T-helper 1 cell treated with Interleukin-12 subunit alpha and Interleukin-12 subunit beta and Interleukin-4 antibody, amounts not matched to agents 30 ng/mL and 1 ng/mL, for 36 hours (primary cell): ENCODE measurements around the gene MBD6. TPM values are rescaled to one million over a fixed set of nuclear protein-coding genes. Genes with fewer than 3 reads are reported as not detected.
"Not testable (repeated sequence)": the region's sequence is repeated elsewhere in the genome, so short reads cannot be mapped to it uniquely, and the experiment has no call there.

Experiments used
- intact Hi-C: fragments of 100-400 bp; cut with micrococcal nuclease; formaldehyde crosslinking; loops from one replicate; pipeline ENCODE4 v1.15.1; 2024
- total RNA-seq: library from RNA; stranded (reverse); gene quantifications from 2 replicates; pipeline ENCODE4 v1.2.3, GENCODE V29; 2022

MBD6 gene
- total RNA-seq, 1 donor from 2014 or later: 84.8 TPM

DNA sequence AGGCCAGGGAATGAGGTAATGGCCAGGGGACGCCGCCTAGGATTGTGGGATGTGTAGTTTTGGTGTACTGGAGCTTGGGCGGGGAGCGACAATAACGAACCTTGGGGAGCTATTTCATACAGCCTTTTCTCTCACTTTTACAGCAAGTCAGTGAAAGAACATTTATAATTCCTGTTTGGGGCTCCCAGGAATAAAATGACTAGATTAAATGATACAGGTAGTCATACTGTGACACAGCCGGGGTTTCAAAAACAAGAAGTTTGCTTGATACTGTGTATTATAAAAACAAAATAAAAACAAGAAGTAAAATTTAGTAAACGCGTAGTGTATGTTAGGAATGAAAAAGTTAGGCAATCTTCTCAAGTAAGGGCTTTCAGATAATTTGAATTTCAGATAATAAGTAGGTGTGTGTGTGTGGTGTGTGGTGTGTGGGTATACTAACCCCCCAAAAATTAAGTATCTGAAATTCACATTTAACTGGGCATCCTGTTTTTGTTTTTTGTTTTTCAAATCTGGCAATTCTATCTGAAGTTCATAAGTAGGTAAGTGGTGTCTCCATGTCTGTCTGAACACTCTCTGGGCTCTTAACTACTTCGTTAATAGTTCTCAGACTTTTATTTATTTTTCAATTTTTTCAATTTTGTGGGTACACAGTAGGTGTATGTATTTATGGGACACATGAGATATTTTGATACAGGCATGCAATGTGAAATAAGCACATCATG, 24.8 kb downstream of the MBD6 start:
- intact Hi-C loops: loop anchor here (1.0 kb wide), 10 partner anchors 27 to 267 kb away; partner anchors contain the start of genes CDK4, DDIT3, GLI1 and PIP4K2C

DNA sequence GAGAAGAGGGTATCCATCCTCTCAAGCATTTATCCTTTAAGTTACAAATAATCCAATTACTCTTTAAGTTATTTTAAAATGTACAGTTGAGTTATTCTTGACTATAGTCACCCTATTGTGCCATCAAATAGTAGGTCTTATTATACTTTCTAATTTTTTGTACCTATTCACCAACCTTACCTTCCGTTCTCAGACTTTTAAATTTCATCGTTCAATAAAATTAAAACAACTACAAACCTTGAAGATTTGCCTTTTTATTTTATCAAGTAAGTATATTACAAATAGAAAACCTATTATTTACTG, 25.3 kb downstream of the MBD6 start:
- intact Hi-C loops: no loop called here

DNA sequence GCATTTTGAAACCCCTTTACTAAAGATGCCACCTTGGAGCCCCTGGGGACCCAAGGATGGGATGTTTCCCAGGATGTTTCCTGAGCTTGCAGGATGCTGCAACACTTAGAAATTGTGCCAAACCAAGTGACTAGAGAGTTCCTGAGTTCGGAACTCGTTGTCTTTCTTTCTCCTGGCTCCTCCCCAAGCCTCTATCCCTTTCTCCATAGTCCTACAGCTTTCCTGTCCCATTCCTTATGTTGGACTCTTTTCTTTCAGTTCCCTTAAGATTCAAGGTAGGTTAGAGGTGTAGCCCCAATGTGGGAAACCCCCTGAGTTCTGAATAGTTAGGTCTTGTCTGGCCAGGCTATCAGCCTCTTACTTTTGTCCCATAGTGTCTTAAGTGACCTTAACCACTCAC, 25.9 kb downstream of the MBD6 start:
- intact Hi-C loops: no loop called here

DNA sequence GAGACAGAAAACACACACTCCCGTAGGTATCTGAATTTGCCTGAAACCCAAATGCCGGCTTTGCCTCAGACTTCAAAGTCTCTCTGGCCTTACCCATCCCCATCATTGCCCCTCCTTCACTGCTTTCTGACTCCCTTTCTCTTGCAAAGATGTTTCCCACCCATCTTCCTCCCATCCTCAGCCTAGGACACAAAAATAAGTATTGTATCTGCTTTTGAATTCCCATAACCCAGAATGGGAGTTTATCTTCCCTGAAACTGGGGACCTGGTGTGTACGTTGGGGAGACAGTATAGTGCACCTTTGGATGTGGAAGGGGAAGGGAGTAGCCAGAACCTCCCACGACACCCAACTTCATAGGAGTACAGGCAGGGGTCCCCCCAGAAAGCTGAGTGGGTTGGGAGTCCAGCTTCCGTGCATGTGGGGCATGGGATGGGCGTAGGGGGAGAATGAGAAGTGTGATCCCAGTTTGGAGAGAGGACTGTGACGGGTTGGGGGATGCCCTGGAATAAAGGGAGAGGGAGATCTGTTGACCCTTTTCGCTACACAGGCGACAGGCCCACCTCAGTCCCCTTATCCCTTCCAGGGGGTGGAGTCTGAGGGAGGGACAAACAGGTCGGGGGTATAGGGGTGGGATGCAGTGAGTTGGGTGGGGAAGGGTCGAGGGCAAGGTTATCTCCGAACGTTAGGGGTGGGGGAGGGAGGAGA, 26.7 kb downstream of the MBD6 start:
- intact Hi-C loops: no loop called here

DNA sequence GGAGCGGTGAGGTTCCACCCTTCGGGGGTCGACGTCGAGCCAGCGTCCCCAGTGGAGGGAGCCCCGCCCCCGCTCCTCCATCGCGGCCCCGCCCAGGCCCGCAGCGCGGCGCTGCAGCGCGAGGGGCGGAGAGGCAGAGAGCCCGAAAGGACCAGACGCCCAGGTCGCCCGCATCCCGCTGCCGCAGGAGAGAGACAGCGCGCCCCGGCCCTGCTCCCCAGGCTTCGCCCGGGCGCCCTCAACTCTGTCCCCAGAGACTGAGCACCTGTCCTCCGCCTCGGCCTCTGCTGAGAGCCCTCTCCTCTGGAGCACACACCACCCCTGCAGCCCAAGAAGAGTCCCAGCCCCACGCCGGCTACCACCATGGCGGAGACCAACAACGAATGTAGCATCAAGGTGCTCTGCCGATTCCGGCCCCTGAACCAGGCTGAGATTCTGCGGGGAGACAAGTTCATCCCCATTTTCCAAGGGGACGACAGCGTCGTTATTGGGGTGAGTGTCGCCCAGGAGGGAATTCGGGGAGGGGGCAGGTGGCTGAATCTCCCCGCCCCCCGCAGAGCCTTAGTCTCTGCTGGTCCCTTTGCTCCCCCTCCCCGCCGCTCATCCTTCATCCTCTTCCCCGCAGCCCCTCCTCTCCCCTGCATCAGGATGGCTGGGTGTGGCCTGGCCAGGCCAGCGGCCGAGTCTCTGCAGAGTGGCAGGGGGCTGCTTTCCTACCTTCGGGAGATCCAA, 27.5 kb downstream of the MBD6 start, which contains the start of gene KIF5A:
TSS of gene KIF5A (plus strand) at position 136 of the 732 bp plus-strand sequence. CDS start at position 364, 228 bp downstream.
- intact Hi-C loops: no loop called here

DNA sequence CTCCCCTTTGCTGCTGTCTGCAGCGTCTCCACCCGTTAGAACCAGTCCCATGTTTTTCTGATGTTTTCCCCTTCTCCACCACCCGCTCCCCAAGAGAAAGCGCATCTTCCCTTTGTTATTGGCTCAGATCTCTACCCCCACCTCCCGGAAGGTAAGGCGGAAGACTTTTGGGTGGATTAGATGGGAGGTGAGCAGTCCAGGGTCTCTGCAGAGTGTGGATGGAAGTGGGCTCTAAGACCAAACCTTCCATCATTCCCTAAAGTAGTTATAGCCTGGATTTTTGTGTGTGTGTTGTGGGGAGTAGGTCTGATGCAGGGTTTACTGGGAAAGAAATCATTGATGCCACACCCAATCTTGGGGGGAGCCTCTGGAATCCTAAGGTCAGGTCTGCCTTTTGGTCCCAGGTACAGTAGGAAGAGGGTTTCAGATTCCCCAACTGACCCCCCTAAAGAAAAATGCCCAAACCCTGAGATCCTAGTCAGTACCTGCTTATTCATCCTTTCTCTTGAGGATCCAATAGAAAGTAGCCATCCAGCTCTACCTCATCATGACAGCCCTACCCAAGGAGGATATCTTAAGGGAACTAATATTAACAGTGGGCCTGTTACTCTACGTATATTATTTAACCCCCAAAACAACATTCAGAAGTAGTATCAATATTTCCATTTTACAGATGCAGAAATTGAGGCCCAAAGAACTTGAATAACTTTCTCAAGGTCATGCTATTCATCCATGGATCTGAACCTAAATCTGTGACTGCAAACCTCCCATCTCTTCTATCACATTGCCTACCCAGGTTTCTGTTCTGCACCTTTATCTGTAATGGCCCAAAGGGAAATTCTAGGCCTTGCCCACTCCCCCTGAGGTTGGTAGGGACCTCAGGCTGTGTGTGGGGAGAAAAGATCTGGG, 28.3 kb downstream of the MBD6 start:
- intact Hi-C loops: no loop called here

DNA sequence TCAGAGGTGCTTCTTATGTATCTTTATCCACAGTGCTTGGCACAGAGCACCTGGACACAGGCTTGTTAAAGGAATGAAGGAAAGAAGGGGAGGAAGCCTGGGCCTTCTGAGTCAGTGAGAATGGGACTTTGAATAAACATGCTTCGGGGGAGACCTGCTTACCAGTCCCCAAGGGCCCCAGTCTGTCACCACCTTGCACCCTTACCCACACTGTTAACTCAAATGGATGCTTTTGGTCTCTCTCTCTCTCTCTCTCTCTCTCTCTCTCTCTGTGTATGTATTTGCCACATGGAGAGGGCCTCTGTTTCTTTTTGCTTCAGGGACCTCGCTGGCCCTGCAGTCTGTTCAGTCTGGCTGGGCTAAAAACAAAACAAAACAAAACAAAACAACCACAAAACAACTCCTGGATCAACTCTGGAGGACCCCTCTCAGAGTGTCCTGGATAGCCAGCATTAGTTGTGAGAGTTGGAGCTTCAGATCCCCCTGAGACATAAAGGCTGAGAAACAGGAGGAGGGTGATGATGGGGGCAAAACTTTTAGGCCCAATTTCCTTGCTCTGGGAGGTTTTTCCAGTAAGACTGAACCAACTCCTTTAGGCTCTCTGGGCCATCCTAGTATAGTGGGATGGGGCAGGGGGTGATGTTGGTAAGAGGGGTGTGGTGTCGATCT, 29.1 kb downstream of the MBD6 start:
- intact Hi-C loops: no loop called here

DNA sequence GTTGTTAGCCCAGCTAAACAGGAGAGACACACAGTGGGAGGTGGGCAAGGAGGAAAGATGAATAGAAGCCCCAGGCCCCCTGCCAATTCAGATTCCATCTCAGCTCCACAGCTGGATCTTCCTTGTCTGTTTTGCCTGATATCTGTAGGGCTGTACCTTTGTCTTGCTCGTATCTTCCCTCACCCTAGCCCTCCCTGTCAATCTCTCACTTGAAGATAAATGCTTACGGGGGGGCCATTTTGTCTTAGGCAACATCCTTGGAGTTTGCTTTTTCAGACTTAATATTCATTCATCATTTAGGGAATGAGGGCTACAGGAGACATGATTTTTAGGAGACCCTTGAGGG, 29.7 kb downstream of the MBD6 start:
- intact Hi-C loops: no loop called here

DNA sequence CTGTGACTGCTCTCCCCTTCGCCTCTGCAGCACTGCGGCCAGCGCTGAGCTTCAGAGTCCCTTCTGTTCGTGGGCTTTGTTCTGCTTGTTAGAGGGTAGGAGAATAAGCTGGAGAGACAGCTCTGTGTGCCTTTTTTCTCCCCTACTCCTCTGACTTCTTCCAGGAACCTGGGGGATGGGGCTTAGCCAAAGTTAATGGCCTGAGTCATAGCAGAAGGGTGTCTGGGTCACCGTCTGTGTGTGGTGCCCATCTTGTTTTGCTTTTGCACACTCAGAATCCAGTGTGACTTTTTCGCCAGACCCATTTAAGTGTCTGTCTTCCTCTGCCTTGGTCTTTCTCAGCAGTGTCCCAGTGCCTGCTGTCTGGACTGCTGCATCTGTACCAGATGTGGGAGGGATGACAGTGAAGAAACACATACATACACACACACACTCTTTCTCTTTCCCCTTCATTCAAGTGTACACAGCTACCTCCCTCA, 30.2 kb downstream of the MBD6 start:
- intact Hi-C loops: no loop called here

DNA sequence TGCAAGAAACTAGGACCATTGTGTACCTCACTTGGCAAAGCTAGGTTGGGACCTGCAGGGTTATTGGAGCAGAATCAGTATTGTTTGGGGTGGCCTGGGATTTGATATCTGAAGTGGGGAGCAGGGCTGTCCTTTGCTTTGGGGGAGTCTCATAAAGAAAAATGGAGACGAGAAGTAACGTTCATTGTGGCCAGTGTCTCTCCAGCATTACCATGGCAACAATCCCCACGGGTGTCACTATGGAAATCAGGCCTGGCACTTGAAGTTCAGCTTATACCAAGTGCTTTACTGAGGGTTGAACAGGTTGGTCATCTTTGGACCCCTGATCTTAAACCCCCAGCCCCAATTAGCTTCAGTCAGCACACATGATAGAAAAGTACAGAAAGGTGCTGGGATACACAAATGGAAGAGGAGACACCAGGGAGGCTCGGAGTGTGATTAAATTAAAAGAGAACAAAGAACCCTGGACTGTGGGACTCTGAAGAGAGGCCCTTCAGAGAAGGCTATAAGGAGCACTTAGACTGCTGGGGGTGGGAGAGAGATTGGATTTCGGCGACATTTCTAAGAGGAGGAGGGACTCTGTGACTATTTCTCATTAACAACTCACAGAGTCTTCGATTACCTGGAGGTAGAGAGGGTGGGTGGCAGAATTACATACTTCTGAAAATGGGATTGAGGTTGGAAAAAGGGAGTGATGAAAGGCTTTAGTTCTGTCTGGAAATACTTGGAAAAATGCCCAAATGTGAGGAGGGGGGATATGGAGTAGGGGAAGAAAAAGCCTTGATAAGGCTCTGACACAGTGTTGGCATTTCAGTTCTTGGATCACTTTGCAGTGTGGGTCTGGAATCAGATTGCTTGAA, 30.9 kb downstream of the MBD6 start:
- intact Hi-C loops: no loop called here

DNA sequence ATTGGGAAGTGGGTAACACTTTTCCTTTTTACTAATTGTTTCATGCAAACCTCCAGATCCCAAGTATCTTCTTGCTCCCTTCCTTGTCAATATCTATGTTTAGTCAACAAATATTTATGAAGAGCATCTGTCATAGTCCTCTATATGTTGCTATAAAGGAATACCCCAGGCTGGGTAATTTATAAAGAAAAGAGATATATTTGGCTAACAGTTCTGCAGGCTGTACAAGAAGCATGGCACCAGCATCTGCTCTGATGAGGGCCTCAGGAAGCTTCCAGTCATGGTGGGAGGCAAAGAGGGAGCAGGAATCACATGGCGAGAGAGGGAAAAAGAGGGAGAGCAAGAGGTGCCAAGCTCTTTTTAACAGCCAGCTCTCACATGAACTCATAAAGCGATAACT, 31.8 kb downstream of the MBD6 start:
- intact Hi-C loops: no loop called here

DNA sequence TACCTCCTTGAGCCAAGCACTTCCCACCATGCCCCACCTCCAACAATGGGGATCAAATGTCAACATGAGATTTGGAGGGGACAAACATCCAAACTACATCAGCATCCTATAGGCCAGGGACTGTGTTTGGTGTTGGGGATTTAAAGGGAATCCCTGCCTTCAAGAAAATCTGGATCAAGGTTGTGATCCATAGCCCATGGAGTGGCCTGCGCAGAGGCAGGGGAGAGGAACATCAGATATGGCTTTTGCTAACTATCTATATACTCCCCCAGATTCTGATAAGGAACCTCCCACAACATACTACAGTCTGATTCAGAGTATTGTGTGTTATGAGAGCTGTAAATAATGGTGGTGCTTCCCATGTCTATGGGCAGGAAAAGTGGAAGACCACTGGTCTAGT, 32.3 kb downstream of the MBD6 start:
- intact Hi-C loops: no loop called here

DNA sequence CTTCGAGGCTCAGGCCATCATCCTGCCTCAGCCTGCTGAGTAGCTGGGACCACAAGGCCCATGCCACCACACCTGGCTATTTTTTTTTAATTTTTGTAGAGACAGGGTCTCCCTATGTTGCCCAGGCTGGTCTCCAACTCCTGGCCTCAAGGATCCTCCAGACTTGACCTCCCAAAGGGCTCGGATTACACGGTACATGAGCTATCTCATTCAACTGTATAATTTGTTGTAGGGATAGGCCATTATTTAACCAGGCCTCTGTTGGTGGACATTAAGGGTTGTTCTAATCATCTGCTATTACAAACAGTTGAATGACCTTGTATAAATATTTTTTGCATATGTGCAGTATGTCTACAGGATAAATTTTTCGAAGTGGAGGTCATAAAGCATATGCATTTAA, 36.2 kb downstream of the MBD6 start:
- intact Hi-C loops: no loop called here

DNA sequence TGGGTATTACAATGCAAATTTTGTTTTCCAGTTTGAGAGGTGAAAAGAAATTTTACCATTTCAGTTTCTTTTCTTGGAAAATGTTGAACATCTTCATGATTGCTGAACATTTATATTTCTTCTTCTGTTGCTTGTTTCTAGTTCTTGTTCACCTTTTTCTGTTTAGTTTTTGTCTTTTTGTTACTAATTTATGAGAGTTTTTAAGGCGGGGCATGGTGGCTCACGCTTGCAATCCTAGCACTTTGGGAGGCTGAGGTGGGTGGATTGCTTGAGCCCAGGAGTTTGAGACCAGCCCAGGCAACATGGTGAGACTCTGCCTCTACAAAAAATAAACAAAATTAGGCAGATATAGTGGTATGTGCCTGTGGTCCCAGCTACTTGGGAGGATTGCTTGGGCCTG, 37.9 kb downstream of the MBD6 start:
- intact Hi-C loops: no loop called here

DNA sequence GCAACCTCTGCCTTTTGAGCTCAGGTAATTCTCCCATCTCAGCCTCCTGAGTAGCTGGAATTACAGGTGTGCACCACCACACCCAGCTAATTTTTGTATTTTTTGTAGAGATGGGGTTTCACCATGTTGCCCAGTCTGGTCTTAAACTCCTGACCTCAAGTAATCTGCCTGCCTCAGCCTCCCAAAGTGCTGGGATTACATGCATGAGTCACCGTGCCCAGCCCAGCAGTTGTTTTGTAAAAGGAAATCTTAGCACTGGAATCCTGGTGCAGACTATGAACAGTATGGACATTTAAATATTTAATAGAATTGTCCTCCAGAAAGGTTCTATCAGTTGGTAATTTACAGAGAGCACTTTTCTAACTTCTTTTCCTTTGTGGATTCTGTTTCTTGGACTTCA, 38.5 kb downstream of the MBD6 start:
- intact Hi-C loops: not testable (repeated sequence)

DNA sequence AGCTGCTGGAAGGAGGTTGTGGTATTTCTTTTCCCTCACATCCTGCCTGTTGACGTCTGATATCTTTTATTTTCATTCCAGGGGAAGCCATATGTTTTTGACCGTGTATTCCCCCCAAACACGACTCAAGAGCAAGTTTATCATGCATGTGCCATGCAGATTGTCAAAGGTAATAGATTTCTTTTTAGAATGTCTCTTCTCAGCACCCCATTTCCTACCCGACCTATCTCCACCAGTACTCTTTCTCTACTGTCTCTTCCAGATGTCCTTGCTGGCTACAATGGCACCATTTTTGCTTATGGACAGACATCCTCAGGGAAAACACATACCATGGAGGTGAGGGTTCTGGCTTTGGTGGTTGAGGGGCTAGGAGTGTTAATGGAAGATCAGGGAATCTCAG, 40.7 kb downstream of the MBD6 start:
- intact Hi-C loops: no loop called here

DNA sequence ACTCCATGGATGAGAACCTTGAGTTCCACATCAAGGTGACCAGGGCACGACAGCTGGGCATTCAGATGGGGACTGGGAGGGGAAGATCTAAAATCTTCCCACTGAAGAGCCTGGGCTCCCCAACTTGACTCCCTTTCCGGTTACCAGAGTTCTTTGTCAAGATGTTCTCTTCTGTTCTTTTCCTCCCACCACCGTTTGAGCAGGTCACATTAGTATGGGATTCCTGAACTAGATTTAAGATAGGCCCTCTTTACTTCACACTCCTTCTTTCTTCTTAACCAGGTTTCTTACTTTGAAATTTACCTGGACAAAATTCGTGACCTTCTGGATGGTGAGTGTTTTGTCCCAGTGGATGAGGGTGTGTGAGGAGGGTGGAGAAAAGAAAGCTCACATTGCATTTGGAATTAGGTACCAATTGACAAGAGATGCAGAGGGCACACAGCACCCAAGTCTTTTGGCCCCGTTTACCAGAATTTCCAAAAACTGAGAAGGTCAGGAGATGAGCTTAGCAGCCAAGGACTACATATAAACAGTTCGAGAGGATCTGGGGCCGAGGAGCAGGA, 41.6 kb downstream of the MBD6 start:
- intact Hi-C loops: no loop called here

DNA sequence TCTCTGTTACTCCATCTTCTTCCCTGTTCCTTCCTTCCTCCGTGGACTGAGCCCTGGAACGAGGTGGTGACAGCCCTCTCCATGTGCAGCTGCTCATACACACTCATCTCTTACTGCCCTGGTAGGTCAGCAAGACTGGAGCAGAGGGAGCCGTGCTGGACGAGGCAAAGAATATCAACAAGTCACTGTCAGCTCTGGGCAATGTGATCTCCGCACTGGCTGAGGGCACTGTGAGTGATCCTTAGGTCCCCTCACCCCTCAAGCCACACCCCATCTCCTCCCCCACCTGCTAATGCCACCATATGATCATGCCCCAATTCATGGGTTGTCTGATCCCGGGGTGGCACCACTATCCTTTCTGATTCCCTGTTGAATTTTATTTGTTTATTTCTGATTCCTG, 46.2 kb downstream of the MBD6 start:
- intact Hi-C loops: no loop called here

DNA sequence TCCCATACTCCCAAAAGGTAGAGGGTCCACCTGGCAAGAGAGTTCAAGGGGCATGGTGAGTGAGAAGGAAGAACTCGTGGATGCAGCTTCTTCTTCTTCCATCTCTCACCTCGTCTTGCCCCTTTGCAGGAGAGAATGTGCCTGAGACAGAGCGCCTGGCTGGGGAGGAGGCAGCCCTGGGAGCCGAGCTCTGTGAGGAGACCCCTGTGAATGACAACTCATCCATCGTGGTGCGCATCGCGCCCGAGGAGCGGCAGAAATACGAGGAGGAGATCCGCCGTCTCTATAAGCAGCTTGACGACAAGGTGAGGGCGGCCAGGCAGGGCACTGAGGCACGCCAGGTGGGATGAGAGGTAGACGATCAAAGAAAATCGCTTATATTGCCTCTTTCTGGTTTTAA, 47.2 kb downstream of the MBD6 start:
- intact Hi-C loops: no loop called here

DNA sequence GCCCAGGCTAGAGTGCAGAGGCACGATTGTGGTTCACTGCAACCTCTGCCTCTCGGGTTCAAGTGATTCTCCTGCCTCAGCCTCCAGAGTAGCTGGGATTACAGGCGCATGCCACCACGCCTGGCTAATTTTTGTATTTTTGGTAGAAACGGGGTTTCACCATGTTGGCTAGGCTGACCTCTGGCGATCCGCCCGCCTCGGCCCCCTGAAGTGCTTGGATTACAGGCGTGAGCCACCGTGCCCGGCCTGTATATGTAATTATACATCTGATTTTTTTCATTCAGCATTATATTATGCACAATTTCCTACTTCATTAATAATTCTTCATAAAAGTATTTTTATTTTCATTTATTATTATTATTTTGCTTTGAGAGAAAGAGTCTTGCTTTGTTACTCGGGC, 47.8 kb downstream of the MBD6 start:
- intact Hi-C loops: not testable (repeated sequence)
